GM18498 (cell line): ENCODE results near the gene EHMT1.
"Not testable (repeated sequence)": the region's sequence is repeated elsewhere in the genome, so short reads cannot be mapped to it uniquely, and the experiment has no call there.

Source experiments
- ATAC-seq: cut with Tn5 transposase; IDR thresholded peaks from one replicate; pipeline ENCODE4 v1.9.1; 2021; ENCODE audit warnings: mild to moderate bottlenecking, moderate library complexity; ENCODE audit not compliant: unreplicated experiment

The EHMT1 gene

GRCh38 chr9:137800196-137801022, 181.6 kb downstream of the EHMT1 start:
- no peak for ATAC-seq

DNA sequence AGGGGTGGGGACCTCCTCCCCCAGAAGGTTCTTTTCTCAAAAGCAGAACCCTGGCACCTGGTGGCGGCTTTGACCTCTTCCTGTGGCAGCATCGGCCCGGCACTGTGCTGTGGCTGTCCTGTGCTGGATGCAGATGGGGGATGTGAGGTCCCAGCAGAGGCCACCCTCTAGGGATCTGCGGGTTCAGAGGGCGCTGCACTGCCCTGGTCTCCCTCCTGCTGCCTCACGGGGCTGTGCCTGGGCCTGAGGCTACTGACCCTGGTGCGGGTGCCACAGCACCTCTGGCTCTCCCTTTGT, 182.2 kb downstream of the EHMT1 start:
- no peak for ATAC-seq

- no peak for ATAC-seq
These were observed 183.2 kb downstream of the EHMT1 start for GRCh38 chr9:137802021-137802420.

GRCh38 chr9:137802521-137803243, 183.9 kb downstream of the EHMT1 start:
- no peak for ATAC-seq

DNA sequence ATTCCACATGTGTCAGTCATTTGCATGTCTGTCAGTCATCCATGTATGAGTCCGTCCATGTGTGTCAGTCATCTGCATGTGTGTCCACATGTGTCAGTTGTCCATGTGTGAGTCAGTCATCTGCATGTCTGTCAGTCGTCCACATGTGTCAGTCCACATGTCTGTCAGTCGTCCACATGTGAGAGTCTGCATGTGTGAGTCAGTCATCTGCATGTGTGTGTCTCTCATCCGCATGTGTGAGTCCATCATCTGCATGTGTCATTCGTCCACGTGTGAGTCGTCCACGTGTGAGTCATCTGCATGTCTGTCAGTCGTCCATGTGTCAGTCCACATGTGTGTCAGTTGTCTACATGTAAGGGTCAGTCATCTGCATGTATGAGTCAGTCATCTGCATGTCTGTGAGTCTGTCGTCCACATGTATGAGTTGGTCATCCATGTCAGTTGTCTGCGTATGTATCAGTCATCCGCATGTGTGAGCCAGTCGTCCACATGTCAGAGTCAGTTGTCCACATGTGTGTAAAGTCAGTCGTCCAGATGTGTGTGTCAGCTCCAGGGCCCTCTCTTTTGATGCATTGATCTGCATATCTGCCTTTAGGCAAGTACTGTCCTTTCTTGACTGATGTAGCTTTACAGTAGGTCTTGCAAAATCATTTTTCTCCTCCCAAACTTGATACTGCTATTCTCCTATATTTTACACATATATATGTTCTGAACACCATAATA, 186.3 kb downstream of the EHMT1 start:
- no peak for ATAC-seq

GRCh38 chr9:137807721-137808703, 189.2 kb downstream of the EHMT1 start:
- ATAC-seq, result no peak

- ATAC-seq, result no peak
These were observed 190.3 kb downstream of the EHMT1 start for GRCh38 chr9:137809040-137809576.

DNA sequence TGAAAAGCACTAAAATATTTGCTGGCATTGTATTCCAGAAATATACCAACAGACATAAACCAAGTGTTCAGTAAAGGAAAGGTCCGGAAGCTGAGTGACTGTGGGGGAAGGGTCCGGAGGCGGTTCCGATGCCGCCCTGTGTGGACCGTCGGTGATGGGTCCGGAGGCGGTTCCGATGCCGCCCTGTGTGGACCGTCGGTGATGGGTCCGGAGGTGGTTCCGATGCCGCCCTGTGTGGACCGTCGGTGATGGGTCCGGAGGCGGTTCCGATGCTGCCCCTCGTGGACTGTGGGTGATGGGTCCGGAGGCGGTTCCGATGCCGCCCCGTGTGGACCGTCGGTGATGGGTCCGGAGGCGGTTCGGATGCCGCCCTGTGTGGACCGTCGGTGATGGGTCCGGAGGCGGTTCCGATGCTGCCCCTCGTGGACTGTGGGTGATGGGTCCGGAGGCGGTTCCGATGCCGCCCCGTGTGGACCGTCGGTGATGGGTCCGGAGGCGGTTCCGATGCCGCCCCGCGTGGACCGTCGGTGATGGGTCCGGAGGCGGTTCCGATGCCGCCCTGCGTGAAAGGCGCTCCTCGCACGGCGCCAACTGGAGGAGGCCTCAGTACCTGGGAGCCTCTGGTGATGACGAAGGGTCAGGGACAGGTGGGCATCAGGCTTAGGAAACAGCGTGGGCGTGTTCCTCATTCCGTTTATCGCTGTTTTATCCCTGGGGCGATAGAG, 191.1 kb downstream of the EHMT1 start:
- not testable (repeated sequence) for ATAC-seq

GRCh38 chr9:137811283-137811870, 192.6 kb downstream of the EHMT1 start:
- ATAC-seq, result no peak

DNA sequence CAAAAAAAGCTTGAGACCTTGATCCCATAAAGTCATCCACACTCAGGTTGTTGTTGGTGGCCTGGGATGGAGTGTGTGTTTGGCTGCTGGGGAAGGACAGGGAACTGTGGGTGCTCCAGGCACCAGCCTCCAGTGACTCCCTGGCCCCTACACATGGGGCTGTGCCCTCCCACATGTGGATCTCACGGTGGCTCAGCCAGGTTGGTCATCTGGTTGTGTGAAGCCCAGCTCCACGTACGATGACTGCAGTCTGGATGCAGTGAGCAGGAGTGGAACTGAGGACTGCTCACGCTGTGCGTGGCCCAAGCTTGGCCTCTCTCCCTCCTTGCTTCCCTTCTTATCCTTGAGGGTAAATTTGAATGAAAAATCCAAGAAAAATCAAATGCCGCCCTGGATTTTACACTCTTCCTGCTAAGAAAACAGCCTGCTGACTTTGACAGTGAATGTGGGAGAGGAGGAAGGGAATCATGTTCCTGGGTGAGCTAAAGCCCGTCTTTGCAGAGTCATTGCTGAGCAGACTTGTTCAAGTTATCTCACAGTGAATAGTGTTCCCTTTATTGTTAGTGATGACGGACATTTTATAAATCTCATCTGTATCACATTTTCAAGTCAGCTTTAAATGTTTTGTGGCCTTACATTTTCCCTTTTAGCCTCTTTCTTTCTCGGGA, 193.7 kb downstream of the EHMT1 start:
- ATAC-seq, result no peak

- ATAC-seq, result no peak
These were observed 194.4 kb downstream of the EHMT1 start for GRCh38 chr9:137813167-137813566.

- no peak for ATAC-seq
These were observed 195.0 kb downstream of the EHMT1 start for GRCh38 chr9:137813651-137814415.

DNA sequence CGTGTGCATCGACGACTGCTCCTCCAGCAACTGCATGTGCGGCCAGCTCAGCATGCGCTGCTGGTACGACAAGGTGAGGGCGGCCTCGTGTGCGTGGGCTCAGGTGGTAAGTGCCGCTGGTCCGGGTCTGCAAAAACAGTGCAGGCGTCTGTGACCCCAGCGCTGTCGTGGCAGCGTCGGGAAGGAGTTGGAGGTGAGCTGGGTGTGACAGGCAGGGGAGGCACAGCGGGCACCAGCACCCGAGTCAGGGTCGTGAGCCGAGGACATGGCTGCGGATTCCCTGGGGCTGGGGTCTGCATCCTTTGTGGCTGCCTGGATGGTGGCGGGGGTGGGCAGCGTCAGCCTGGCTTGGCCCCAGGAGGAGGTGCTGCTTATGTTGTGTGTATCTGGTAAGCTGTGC, 195.6 kb downstream of the EHMT1 start:
- no peak for ATAC-seq

- no peak for ATAC-seq
These were observed 196.0 kb downstream of the EHMT1 start for GRCh38 chr9:137814841-137815240.

GRCh38 chr9:137815256-137816255, 196.8 kb downstream of the EHMT1 start:
- no peak for ATAC-seq

DNA sequence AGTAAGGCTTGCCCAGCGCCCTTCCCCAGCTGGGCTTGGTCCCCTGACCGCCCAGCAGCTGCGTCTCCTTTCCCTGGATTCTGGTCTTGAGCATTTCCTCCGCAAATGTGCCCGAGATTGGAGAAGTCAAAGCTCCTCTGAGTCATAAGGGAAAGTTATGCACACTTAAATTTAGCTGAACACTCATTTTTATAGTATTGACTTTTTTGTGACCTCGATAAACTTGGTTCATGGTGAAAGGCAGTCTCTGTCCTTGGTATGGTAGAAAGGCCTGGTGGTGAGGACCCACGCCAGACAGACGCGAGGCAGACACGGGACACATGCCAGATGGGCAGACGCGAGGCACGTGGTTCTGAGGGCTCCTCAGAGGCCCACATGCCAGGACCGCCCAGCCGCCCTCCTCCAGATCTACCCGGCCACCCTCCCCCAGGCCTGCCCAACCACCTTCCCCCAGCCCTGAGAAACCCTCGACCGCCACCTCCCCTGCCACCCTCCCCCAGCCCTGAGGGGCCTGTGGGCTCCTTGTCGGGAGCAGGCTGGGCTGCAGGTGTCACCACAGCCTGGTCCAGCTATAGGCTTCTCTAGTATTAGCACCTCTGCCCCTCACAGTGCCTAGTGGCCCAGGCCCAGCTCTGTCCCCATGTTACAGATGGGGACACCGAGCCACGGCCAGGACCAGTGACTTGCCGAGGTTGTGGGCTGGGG, 197.9 kb downstream of the EHMT1 start:
- ATAC-seq, result no peak
